K562 (cell line): ENCODE results near the gene RPS6KA2. TPM values are rescaled to one million over a fixed set of nuclear protein-coding genes. Genes with fewer than 3 reads are reported as not detected.

Source experiments
- ATAC-seq: fragments of 200-7000 bp; cut with Tn5 transposase; 3 replicates; pipeline ENCODE4 v1.9.1; 2020; ENCODE audit warnings: moderate library complexity
- BruUV-seq: library from RNA; stranded (reverse); fragments of 400-500 nt; replicated peaks from 2 replicates; lab custom pipeline; 2021; lab: Mats Ljungman, UMichigan
- CTCF ChIA-PET: fragments of 300-600 bp; formaldehyde crosslinking; extraction: SDS; loops from one replicate; lab custom pipeline; 2021; ENCODE audit warnings: low intra/inter-chr PET ratio; lab: Yijun Ruan, JAX
- POLR2A ChIA-PET: fragments of 300-600, 350-650 bp; sonication (Branson Sonifier 250); formaldehyde crosslinking; extraction: SDS; loops from one replicate; lab custom pipeline; 2021; ENCODE audit warnings: antibody characterized with exemption, inconsistent platforms; lab: Yijun Ruan, JAX
- DNase-seq, 4 experiments: peaks; one replicate each; pipeline versions ENCODE4 v3.0.0 to v3.0.0-alpha.2; 2011 to 2018; ENCODE audit warnings: low spot score in 3 of 4, mixed read lengths in 3 of 4; ENCODE audit errors: extremely low read depth in 1 of 4
- FAIRE-seq: peaks from 2 replicates; lab custom pipeline; 2011; peaks lifted over from hg19 to GRCh38; lab: Jason Lieb, UNC
- H2AFZ ChIP-seq: 2 replicates; pipeline ENCODE4 v1.6.0; 2011; ENCODE audit warnings: low read depth, low read length, control low read depth, inconsistent platforms
- H3K27ac ChIP-seq: fragments of 200-600 bp; 3 replicates; pipeline ENCODE4 v1.8.0; 2011; ENCODE audit warnings: low read depth, mild to moderate bottlenecking, control low read depth, inconsistent platforms, low read length, moderate library complexity, mixed read lengths; ENCODE audit errors: extremely low read depth
- H3K27me3 ChIP-seq, 2 experiments: fragments of 300-600 bp in 1 of 2; 2 replicates in 1 of 2; 3 replicates in 1 of 2; pipeline versions ENCODE4 v1.6.0 to v1.8.0; 2011; ENCODE audit warnings: inconsistent platforms in 2 of 2, low read length in 2 of 2, mild to moderate bottlenecking in 1 of 2, mixed read lengths in 1 of 2, moderate library complexity in 1 of 2; ENCODE audit not compliant: control insufficient read depth in 2 of 2, insufficient read depth in 2 of 2
- H3K36me3 ChIP-seq: fragments of 300-600 bp; 3 replicates; pipeline ENCODE4 v1.8.0; 2011; ENCODE audit warnings: mild to moderate bottlenecking, low read length, inconsistent platforms; ENCODE audit not compliant: control insufficient read depth, insufficient read depth
- H3K4me1 ChIP-seq, 2 experiments: fragments of 200-600 bp in 1 of 2; replicated peaks in 1 of 2; 2 replicates in 1 of 2; 3 replicates in 1 of 2; pipeline versions ENCODE4 v1.5.1 to v1.8.0; 2011; ENCODE audit warnings: inconsistent platforms in 2 of 2, low read length in 2 of 2, mild to moderate bottlenecking in 1 of 2, mixed read lengths in 1 of 2, moderate library complexity in 1 of 2; ENCODE audit not compliant: control insufficient read depth in 2 of 2, insufficient read depth in 2 of 2
- H3K4me2 ChIP-seq: 2 replicates; pipeline ENCODE4 v1.6.1; 2011; ENCODE audit warnings: low read length, control low read depth, inconsistent platforms, mixed read lengths; ENCODE audit not compliant: insufficient read depth
- H3K4me3 ChIP-seq: fragments of 200-600 bp; sonication (generic), shearing (Covaris generic); 2 replicates; pipeline ENCODE4 v1.5.1; 2016; ENCODE audit warnings: control low read depth, inconsistent platforms
- H3K79me2 ChIP-seq: fragments of 200-600 bp; 3 replicates; pipeline ENCODE4 v1.8.0; 2011; ENCODE audit warnings: low read length, inconsistent platforms; ENCODE audit not compliant: control insufficient read depth, insufficient read depth
- H3K9ac ChIP-seq, 2 experiments: 2 replicates each; pipeline versions ENCODE4 v1.6.0 to v1.6.1; 2011; ENCODE audit warnings: low read depth in 2 of 2, low read length in 2 of 2, control low read depth in 1 of 2, inconsistent platforms in 1 of 2, mild to moderate bottlenecking in 1 of 2, mixed read lengths in 1 of 2; ENCODE audit not compliant: insufficient read depth in 1 of 2
- H3K9me1 ChIP-seq: one replicate; pipeline ENCODE4 v1.6.0; 2011; ENCODE audit warnings: inconsistent platforms, mild to moderate bottlenecking, low read length, moderate library complexity; ENCODE audit not compliant: control insufficient read depth, insufficient read depth
- H3K9me3 ChIP-seq: replicated peaks from 2 replicates; pipeline ENCODE4 v1.5.1; 2011; ENCODE audit warnings: low read depth, low read length, inconsistent platforms; ENCODE audit not compliant: control insufficient read depth, insufficient read depth
- H4K20me1 ChIP-seq: replicated peaks from 2 replicates; pipeline ENCODE4 v1.6.1; 2011; ENCODE audit warnings: low read length, inconsistent platforms, mixed read lengths; ENCODE audit not compliant: control insufficient read depth, insufficient read depth
- HDAC3 ChIP-seq: fragments of 450-650 bp; IDR thresholded peaks from 2 replicates; pipeline ENCODE4 v1.6.1; 2018; ENCODE audit warnings: borderline replicate concordance, mild to moderate bottlenecking, moderate library complexity; ENCODE audit not compliant: partially characterized antibody
- HNRNPL ChIP-seq: fragments of 200-400 bp; formaldehyde crosslinking; IDR thresholded peaks from 2 replicates; pipeline ENCODE4 v1.6.1; 2017; ENCODE audit warnings: low read depth, mild to moderate bottlenecking, low read length
- ILF3 ChIP-seq: fragments of 450-650 bp; IDR thresholded peaks from 2 replicates; pipeline ENCODE4 v1.6.1; 2018; ENCODE audit warnings: antibody characterized with exemption, mild to moderate bottlenecking, moderate library complexity, borderline replicate concordance
- MCM5 ChIP-seq: fragments of 450-650 bp; IDR thresholded peaks from 2 replicates; pipeline ENCODE4 v1.6.1; 2016; ENCODE audit warnings: low read depth
- PRMT5 ChIP-seq: sonication (generic); formaldehyde crosslinking; IDR thresholded peaks from 2 replicates; pipeline ENCODE4 v1.5.0; 2020; ENCODE audit warnings: missing genetic modification reagents
- SPI1 ChIP-seq: IDR thresholded peaks from 2 replicates; pipeline ENCODE4 v1.6.1; 2011; ENCODE audit warnings: low read depth, low read length, control low read depth, borderline replicate concordance
- WGBS: fragments of 100-300 bp; shearing (Covaris generic); methylation state at CpG from one replicate; pipeline ENCODE4 v1.1.6; 2016; ENCODE audit warnings: low coverage, mixed read lengths; ENCODE audit not compliant: insufficient coverage; ENCODE audit errors: missing lambda C conversion rate; 5-methylcytosine and 5-hydroxymethylcytosine counted together
- in situ Hi-C: fragments of 300-500 bp; cut with MboI; formaldehyde crosslinking; loops from 4 replicates; pipeline ENCODE4 v1.15.0; 2018; ENCODE audit warnings: inconsistent platforms, mixed read lengths
- intact Hi-C: fragments of 100-400 bp; cut with micrococcal nuclease; formaldehyde crosslinking; loops from 2 replicates; pipeline ENCODE4 v1.14.2; 2022
- polyA plus RNA-seq, 8 experiments: library from polyadenylated mRNA; depleted of rRNA in 4 of 8; stranded (reverse) in 5 of 8; unstranded in 3 of 8; fragments of >200 nt; fragmentation: Nextera tagmentation in 2 of 8; fragmentation: Illumina TruSeq in 1 of 8; extraction: Ambion mirVana in 2 of 8; extraction: Trizol in 1 of 8; gene quantifications; 2 replicates each; pipeline versions ENCODE4 v1.2.1 to v1.2.3, GENCODE V29; 2011 to 2014; ENCODE audit warnings: inconsistent platforms in 1 of 8, missing spikeins in 1 of 8
- total RNA-seq, 7 experiments: library from RNA; depleted of rRNA in 6 of 7; stranded (reverse); fragments of >200 nt in 6 of 7; fragmentation: Illumina TruSeq in 2 of 7; extraction: Trizol in 2 of 7; gene quantifications; 2 replicates each; pipeline versions ENCODE4 v1.2.1 to v1.2.3, GENCODE V29; 2011 to 2021; ENCODE audit warnings: low replicate concordance in 1 of 7

RPS6KA2 gene
- total and polyA plus RNA-seq, 9 of the 15 experiments (the other 6 are each of a cell fraction or from before 2014, with no cell fraction given), result 0.29 to 1.00 (median 0.53) TPM

GRCh38 chr6:166650824-166651807 lies 24.1 kb upstream of the RPS6KA2 start:
- no peak overlapping the region for H3K4me3 ChIP-seq
- CTCF ChIA-PET, result no interaction called here
- peaks cover 37 to 65% of the 10 kb centered on the region in 2 experiments for H3K27me3 ChIP-seq
- TF ChIP-seq MCM5 (no peak), PRMT5 (CRISPR knock-in tag) (no peak), HNRNPL (no peak)
- no peaks in the 10 kb centered on the region for H3K4me1 ChIP-seq
- no peak for ATAC-seq
- no peaks in the 10 kb centered on the region for H3K36me3 ChIP-seq
- H3K27ac ChIP-seq, result no peak overlapping the region
- intact Hi-C loops, result no loop called here
- no peaks in the 10 kb centered on the region for H3K79me2 ChIP-seq
- no peaks in the 10 kb centered on the region for H4K20me1 ChIP-seq
- in situ Hi-C loops, result no loop called here
- H3K4me2 ChIP-seq, result no peak overlapping the region
- H3K9me1 ChIP-seq, result no peaks in the 10 kb centered on the region
- BruUV-seq, result no TSS peak
- POLR2A ChIA-PET, result interaction anchor here (0.6 kb wide), 1 partner anchor 366 kb away, joined by 3 read pairs; no protein-coding TSS in a partner anchor
- H3K9ac ChIP-seq, result no peak overlapping the region
- no peak overlapping the region for H2AFZ ChIP-seq
- DNase-seq, result no peak
- FAIRE-seq, result no peak
- WGBS, result 3% methylated on average over 12 of the region's 12 CpGs
- H3K9me3 ChIP-seq, result no peaks in the 10 kb centered on the region; the same call in 1 of the 2 replicates

- no peak for DNase-seq
These were observed 23.0 kb upstream of the RPS6KA2 start for GRCh38 chr6:166650047-166650446.

More at GRCh38 chr6:166650047-166650446, 23.0 kb upstream of the RPS6KA2 start:
- Histone ChIP-seq H3K36me3 (no peaks in the 10 kb centered on the region), H3K9me3 (no peaks in the 10 kb centered on the region; the same call in 1 of the 2 replicates), H4K20me1 (no peaks in the 10 kb centered on the region), H3K4me2 (no peak overlapping the region), H3K27ac (no peak overlapping the region), H3K9me1 (no peaks in the 10 kb centered on the region), H2AFZ (no peak overlapping the region), H3K27me3 (peaks cover 29 to 54% of the 10 kb centered on the region in 2 experiments), H3K4me1 (no peaks in the 10 kb centered on the region), H3K9ac (no peak overlapping the region), H3K4me3 (no peak overlapping the region), H3K79me2 (no peaks in the 10 kb centered on the region)
- in situ Hi-C loops, result no loop called here
- ChIA-PET CTCF (no interaction called here), POLR2A (no interaction called here)
- intact Hi-C loops, result no loop called here
- FAIRE-seq (no peak), ATAC-seq (no peak)
- BruUV-seq, result no TSS peak
- 0% methylated on average over 3 of the region's 3 CpGs for WGBS
- TF ChIP-seq ILF3, result no peak
- TF ChIP-seq SPI1, result no peak
- no peak for TF ChIP-seq HDAC3
